GM21723 (cell line): Measurements from ENCODE around the gene KRT38.
"Not testable (repeated sequence)": the region's sequence is repeated elsewhere in the genome, so short reads cannot be mapped to it uniquely, and the experiment has no call there.

ENCODE experiments used
- ATAC-seq: cut with Tn5 transposase; IDR thresholded peaks from one replicate; pipeline ENCODE4 v1.9.1; 2021; ENCODE audit warnings: mild to moderate bottlenecking, moderate library complexity; ENCODE audit not compliant: unreplicated experiment

The KRT38 gene

GRCh38 chr17:41463746-41464145, 23.0 kb upstream of the KRT38 start:
- no peak for ATAC-seq

- no peak for ATAC-seq
Measured at GRCh38 chr17:41462705-41463104, 21.9 kb upstream of the KRT38 start.

GRCh38 chr17:41457676-41458075, 16.9 kb upstream of the KRT38 start:
- no peak for ATAC-seq

- no peak for ATAC-seq
Measured at GRCh38 chr17:41456204-41456603, 15.4 kb upstream of the KRT38 start.

GRCh38 chr17:41455236-41455635, 14.5 kb upstream of the KRT38 start:
- no peak for ATAC-seq

- ATAC-seq: no peak
Measured at GRCh38 chr17:41453066-41453465, 12.3 kb upstream of the KRT38 start.

- no peak for ATAC-seq
Measured at GRCh38 chr17:41452281-41452680, 11.5 kb upstream of the KRT38 start.

- ATAC-seq: no peak
Measured at GRCh38 chr17:41451154-41451728, 10.5 kb upstream of the KRT38 start.

GRCh38 chr17:41449008-41449407, 8.2 kb upstream of the KRT38 start:
- ATAC-seq: no peak

- no peak for ATAC-seq
Measured at GRCh38 chr17:41448506-41448905, 7.7 kb upstream of the KRT38 start.

- no peak for ATAC-seq
Measured at GRCh38 chr17:41446806-41447205, 6.0 kb upstream of the KRT38 start.

GRCh38 chr17:41444640-41445039, 3.9 kb upstream of the KRT38 start:
- no peak for ATAC-seq

GRCh38 chr17:41444186-41444585, 3.4 kb upstream of the KRT38 start:
- ATAC-seq: no peak

- no peak for ATAC-seq
Measured at GRCh38 chr17:41442739-41443138, 2.0 kb upstream of the KRT38 start.

- no peak for ATAC-seq
Measured at GRCh38 chr17:41439375-41439774, 1.4 kb downstream of the KRT38 start.

GRCh38 chr17:41437769-41438168, 3.0 kb downstream of the KRT38 start:
- no peak for ATAC-seq

- ATAC-seq: no peak
Measured at GRCh38 chr17:41437254-41437653, 3.5 kb downstream of the KRT38 start.

- ATAC-seq: no peak
Measured at GRCh38 chr17:41434415-41434814, 6.4 kb downstream of the KRT38 start.

- no peak for ATAC-seq
Measured at GRCh38 chr17:41434005-41434404, 6.8 kb downstream of the KRT38 start.

- ATAC-seq: no peak
Measured at GRCh38 chr17:41433586-41433985, 7.2 kb downstream of the KRT38 start.

GRCh38 chr17:41430376-41430775, 10.4 kb downstream of the KRT38 start:
- ATAC-seq: not testable (repeated sequence)

GRCh38 chr17:41429667-41430066, 11.1 kb downstream of the KRT38 start:
- no peak for ATAC-seq

- ATAC-seq: no peak
Measured at GRCh38 chr17:41428591-41429291, 12.0 kb downstream of the KRT38 start.
